NCI-H2227 (cell line): ENCODE results near the gene ASB13.
"Not testable (repeated sequence)": the region's sequence is repeated elsewhere in the genome, so short reads cannot be mapped to it uniquely, and the experiment has no call there.

Experiments used
- DNase-seq: peaks from one replicate; lab custom pipeline; 2025; ENCODE audit not compliant: unreplicated experiment; lab: John Stamatoyannopoulos, UW

Gene ASB13

GRCh38 chr10:5625992-5626777 lies 40.2 kb downstream of the ASB13 start:
- DNase-seq, result no peak

- no peak for DNase-seq
Observed at GRCh38 chr10:5624701-5625100, 41.7 kb downstream of the ASB13 start.

GRCh38 chr10:5623081-5623748 lies 43.2 kb downstream of the ASB13 start:
- DNase-seq, result peak; percentile 79

DNA sequence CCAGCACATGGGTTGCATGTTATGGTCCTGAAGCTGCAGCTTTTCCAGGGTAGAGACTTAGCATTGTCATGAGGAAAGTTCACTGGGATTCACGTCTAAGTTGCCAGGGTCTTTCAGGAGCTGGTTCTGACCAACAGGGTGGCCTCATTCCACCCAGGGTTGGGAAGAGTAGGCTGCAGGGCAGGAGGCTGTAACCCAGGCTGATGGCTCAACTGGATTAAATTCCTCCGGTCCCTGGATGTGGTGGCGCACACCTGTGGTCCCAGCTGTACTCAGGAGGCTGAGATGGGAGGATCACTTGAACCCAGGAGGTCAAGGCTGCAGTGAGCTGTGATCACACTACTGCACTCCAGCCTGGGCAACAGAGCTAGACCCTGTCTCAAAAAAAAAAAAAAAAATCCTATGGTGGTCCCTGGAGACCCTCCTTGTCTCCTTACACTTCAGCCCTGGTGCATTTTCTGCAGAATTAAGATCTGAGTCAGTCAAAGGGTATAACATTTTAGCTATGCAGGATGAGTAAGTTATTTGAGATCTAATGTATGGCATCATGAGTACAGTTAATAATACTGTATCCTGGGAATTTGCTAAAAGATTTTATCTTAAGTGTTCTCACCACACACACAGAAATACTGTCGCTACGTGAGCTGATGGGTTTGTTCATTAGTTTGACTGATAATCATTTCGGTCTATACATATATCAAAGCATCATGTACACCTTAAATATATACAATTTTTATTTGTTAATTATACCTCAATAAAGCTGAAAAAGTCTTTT lies 44.0 kb downstream of the ASB13 start:
- no peak for DNase-seq

DNA sequence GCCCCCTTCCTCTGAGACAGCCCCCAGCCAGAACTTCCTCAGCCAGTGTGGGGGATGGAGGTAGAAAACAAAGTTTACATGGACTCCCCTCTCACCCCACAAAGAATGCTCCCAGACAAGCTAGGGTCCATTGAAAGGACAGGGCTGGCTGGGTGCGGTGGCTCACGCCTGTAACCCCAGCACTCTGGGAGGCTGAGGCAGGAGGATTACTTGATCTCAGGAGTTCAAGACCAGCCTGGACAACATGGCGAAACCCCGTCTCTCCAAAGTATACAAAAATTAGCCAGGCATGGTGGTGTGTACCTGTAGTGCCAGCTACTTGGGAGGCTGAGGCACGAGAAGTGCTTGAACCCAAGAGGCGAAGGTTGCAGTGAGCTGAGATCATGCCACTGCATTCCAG lies 45.0 kb downstream of the ASB13 start:
- DNase-seq, result not testable (repeated sequence)

DNA sequence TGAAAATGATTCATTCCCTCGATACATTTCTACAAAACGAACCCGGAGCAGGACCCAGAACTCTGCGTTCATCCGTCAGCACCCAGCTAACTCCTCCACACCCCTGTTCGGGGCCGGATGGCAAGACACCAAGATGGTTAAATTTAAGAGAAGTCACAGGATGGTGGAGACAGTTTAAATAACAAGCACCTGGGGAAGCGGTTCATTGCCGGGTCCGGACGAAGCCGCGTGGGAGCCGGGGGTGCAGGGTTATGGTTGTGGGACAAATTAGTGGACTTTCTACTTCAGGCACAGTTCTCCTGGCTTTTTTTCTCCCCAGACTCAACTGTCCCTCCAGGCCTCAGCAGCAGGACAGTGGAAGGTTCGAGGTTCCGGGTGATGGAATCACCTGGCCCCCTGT lies 45.4 kb downstream of the ASB13 start:
- no peak for DNase-seq

DNA sequence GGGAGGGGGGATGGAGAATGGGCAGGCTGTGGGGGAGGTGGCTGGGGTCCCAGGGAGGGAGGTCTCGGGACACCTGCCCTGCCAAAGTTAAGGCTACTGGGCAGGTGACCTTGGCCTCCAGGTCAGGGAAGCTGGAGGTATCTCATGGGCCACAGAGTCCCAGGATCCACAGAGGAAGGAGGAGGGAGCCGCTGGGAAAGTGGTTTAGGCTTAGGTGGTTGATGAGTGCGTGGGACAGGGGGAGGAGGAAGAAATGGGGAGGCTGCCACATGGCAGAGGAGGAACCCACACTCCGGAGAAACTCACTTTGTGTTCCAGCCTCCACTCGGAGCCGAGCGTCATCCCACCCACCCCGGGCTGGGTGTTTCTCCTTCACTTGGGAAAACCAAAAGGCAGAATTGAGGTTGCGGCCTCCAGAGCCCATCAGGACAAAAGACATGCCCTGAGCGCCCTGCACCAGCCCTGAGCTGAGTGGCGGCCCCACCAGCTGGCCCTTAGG lies 46.1 kb downstream of the ASB13 start:
- DNase-seq, result no peak

DNA sequence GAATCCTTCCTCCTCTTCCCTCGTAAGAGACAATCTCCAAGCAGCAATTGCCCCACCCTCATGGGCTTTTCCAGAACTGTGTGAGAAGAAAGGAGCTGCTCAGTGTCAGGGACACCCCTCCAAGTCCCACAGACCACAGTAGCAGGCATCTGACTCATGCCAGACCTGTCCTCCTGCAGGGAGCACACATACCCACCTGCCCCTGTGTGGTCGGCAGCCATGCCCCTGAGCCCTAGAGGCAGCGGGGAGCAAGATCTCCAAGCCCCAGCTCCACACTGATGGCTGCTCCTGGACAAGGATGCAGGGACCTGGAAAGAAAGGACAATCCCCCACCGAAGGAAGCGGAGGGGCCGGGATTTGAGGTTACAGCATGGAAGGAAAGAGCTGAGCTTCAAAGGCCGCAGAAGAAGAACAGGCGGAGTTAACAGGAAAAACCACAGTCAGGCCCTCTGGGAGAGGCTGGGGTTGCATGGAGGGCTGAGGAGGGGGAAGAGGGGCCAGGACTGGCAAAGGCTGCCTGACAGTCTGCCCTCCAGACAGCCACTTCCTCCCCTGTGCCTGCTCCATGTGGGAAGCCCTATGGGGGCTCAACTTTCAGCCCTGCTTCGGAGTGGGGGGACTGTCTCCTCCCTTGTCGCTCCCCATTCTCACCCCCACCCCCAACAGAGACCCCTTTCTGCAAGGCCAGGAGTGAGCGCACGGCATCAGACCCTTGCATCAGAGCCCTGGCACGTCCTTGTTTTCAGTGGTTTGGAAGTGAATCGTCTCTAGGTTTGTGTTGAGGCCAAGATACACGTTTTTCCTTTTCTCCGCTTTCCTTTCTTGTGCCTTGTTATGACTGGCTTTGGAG lies 46.8 kb downstream of the ASB13 start:
- no peak for DNase-seq

GRCh38 chr10:5618829-5619228 lies 47.6 kb downstream of the ASB13 start:
- no peak for DNase-seq

- no peak for DNase-seq
Observed at GRCh38 chr10:5618042-5618441, 48.4 kb downstream of the ASB13 start.

- no peak for DNase-seq
Observed at GRCh38 chr10:5617521-5617920, 48.9 kb downstream of the ASB13 start.

DNA sequence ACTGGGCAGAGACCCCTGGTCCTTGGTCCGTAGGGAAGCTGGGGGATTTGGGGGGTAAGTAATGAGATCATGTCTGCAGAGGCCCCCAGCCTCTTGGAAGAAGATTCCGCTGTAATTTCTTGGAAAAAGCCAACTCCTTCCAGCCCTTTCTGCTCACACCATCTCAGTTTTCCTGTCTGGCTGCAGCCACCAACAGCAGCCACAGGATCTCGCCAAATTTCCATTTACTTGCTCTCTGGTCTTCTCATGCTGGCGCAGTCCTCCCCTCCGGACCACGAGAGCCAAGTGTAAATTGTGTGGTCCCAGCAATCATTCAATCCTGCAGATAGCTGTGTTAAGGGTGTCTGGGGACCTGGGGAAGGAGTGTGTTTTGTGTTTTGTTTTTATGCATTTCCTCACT lies 49.6 kb downstream of the ASB13 start:
- no peak for DNase-seq

DNA sequence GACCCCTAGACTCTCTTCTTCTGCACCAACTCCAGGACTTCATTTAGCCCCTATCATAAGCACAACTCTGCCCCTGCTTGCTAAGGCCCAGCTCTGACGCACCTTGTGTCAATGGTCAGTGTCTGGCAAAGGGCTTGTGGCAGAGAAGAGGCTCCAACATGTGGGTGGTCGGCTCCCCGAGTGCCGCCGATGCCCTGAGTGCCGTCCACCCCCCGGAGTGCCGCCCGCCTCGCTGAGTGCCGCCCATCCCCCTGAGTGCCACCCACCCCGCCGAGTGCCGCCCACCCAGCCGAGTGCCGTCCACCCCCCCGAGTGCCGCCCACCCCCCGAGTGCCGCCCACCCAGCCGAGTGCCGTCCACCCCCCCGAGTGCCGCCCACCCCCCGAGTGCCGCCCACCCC lies 50.3 kb downstream of the ASB13 start:
- no peak for DNase-seq

DNA sequence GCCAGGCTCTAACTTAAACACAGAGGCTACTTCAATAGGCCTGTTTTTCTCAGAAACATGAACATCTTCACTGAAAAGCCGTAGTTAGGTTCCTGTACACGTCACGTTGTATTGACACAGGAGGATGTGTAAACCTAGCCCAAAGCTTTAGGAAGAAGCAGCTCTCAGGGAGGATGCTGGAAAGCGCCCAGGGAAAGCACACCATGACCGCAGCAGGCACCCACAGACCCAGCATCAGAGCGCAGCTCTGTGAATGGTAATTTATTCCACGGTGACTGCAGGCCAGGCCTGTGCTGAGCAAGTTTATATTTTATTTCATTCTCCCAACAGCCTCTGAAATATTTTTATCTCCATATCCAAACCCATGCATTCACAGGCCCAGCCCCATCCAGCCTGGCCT lies 51.1 kb downstream of the ASB13 start:
- DNase-seq, result no peak

- DNase-seq, result no peak
Observed at GRCh38 chr10:5614155-5614721, 52.2 kb downstream of the ASB13 start.

DNA sequence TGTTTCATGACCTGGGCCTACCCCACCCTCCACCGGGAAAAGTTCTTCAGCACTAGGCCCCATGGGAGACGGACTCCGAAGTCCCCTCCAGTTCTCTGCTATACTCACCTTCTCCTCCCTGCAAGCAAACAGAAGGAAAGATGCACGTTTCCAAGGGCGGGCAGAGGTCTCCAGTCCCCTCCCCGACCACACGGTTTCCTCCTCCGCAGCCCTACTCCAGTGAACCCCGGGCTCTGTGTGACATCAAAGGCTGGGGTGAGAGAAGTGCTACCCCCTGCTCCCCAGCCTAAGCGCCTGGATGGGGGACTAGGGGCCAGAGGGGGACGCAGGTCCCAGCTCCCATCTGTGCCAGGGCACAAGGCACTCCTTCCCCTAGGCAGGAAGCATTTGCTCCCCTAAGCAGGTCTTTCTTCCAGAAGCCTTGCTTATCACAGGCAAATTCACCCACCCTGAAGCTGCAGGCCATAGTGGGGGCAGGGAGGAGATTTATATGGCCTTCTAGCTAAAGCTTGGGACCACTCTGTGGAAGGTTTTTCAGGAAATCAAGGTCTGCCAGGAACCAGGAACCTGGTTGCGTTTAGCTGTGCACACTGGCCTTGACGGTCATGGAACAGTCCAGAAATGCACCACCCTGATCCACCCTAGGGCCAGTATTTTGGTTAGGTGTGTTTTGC lies 52.8 kb downstream of the ASB13 start:
- DNase-seq, result no peak

DNA sequence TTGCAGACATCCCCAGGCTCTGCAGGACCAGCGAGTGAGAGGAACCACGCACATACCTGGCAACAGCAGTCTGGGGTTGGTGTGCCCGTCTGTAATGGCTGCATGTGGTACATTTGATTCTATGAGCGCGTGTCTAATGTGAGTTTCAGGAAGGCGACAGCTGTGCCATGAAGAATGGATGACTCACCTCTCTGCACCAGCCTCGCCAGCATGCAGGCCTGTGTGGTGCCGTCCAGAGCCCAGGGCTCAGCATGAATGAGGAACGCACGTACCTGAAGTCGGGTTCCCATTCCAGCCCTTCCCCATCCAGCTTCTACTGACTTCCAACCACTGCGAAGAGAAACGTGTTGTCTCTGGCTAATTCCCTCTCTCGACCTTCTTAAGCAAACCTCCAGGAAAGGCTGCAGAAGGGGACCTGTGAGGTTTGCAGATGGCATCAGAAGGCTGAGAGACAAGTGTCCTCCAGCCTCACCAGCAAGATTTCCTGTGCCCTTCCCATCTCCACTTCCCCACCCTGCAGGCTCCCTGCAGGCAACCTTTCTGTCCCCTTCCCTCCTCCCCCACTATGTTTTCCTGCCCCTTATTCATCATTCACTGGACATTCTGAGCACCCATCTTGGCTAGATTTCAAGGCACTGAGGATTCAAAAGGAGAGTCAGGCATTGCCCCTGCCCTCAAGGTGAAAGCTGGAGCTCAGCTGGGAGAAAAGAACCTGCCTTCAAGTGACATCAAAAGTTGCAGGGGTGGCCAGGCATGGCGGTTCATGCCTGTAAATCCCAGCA lies 54.3 kb downstream of the ASB13 start:
- no peak for DNase-seq

GRCh38 chr10:5609952-5610616 lies 56.3 kb downstream of the ASB13 start:
- no peak for DNase-seq
